ENCODE results near the gene AGTRAP.

DNA sequence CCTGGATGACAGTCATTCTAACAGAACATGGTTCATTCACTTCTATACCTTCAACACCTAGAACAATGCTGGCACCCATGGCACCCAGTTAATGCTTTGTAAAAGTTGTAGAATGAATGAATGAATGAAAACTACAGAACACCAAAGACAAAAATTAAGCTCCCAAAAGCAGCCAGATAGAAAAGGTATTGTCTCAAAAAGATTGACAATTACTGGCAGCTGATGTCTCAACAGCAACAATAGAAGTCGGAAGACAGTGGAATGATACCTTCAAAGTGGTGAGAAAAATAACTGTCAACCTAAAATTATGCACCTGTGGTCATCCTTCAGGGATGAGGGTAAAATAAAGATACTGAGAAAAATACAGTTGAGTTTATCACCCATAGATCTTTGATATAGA lies 21.1 kb downstream of the AGTRAP start:
- no peak for TF ChIP-seq POLR2AphosphoS5 (IDR thresholded peaks at IDR 0.05; ENCODE audit: control insufficient read depth, insufficient read depth, low read depth, low read length)
- TF ChIP-seq ATF7 (IDR thresholded peaks at IDR 0.05) = no peak
- no peak for TF ChIP-seq RB1 (IDR thresholded peaks at IDR 0.05; ENCODE audit: low read depth)
- no peak for TF ChIP-seq NCOA1 (IDR thresholded peaks at IDR 0.05; ENCODE audit: low read depth)
